SK-N-SH (cell line): Measurements from ENCODE around the gene ETV6. TPM values are rescaled to one million over a fixed set of nuclear protein-coding genes. Genes with fewer than 3 reads are reported as not detected.

Experiments
- CTCF ChIA-PET: fragments of 300-600, 350-600 bp; formaldehyde crosslinking; extraction: SDS; loops from one replicate; lab custom pipeline; 2021; lab: Yijun Ruan, JAX
- POLR2A ChIA-PET: fragments of 350-600 bp; sonication (Branson Sonifier 250); formaldehyde crosslinking; extraction: SDS; loops from one replicate; lab custom pipeline; 2020; ENCODE audit warnings: antibody characterized with exemption, inconsistent platforms; lab: Yijun Ruan, JAX
- DNase-seq: peaks from one replicate; pipeline ENCODE4 v3.0.0; 2012
- H2AFZ ChIP-seq: fragments of 200-600 bp; sonication (generic); 2 replicates; pipeline ENCODE4 v1.8.1; 2016; ENCODE audit warnings: antibody characterized with exemption, mild to moderate bottlenecking, low read depth
- H3F3A ChIP-seq: fragments of 200-600 bp; sonication (generic); replicated peaks from 2 replicates; pipeline ENCODE3; 2016; ENCODE audit warnings: antibody characterized with exemption, mild to moderate bottlenecking; ENCODE audit not compliant: insufficient read depth
- H3K27ac ChIP-seq, 2 experiments: fragments of 200-500 bp in 1 of 2; fragments of 200-600 bp in 1 of 2; sonication (Bioruptor generic) in 1 of 2; sonication (generic), shearing (Covaris generic) in 1 of 2; 2 replicates each; pipeline versions ENCODE4 v1.5.1 to v1.6.1; 2014 to 2016; ENCODE audit warnings: low read depth in 2 of 2, inconsistent platforms in 1 of 2, low read length in 1 of 2, mild to moderate bottlenecking in 1 of 2, mixed read lengths in 1 of 2
- H3K27me3 ChIP-seq: fragments of 200-600 bp; sonication (generic), shearing (Covaris generic); 2 replicates; pipeline ENCODE4 v1.6.1; 2016; ENCODE audit warnings: mixed run types; ENCODE audit not compliant: insufficient read depth
- H3K36me3 ChIP-seq, 2 experiments: fragments of 200-500 bp in 1 of 2; fragments of 200-600 bp in 1 of 2; sonication (Bioruptor generic) in 1 of 2; sonication (generic) in 1 of 2; replicated peaks in 1 of 2; 2 replicates each; pipeline versions ENCODE3 to v1.5.1; 2014 to 2016; ENCODE audit warnings: low read length in 1 of 2, mild to moderate bottlenecking in 1 of 2; ENCODE audit not compliant: insufficient read depth in 2 of 2, control insufficient read depth in 1 of 2
- H3K4me1 ChIP-seq, 2 experiments: fragments of 200-500 bp in 1 of 2; fragments of 200-600 bp in 1 of 2; sonication (Bioruptor generic) in 1 of 2; sonication (generic), shearing (Covaris generic) in 1 of 2; 2 replicates each; pipeline versions ENCODE4 v1.5.1 to v1.6.1; 2014 to 2016; ENCODE audit warnings: low read depth in 1 of 2, low read length in 1 of 2, mixed run types in 1 of 2; ENCODE audit not compliant: insufficient read depth in 2 of 2, control insufficient read depth in 1 of 2
- H3K4me2 ChIP-seq: fragments of 200-600 bp; sonication (generic), shearing (Covaris generic); 2 replicates; pipeline ENCODE4 v1.6.1; 2017; ENCODE audit warnings: mixed run types
- H3K4me3 ChIP-seq, 2 experiments: fragments of 200-500 bp in 1 of 2; fragments of 200-600 bp in 1 of 2; sonication (Bioruptor generic) in 1 of 2; sonication (generic), shearing (Covaris generic) in 1 of 2; 2 replicates each; pipeline versions ENCODE4 v1.5.1 to v1.8.1; 2014 to 2016; ENCODE audit warnings: low read depth in 2 of 2, inconsistent platforms in 1 of 2, low read length in 1 of 2, mild to moderate bottlenecking in 1 of 2, mixed read lengths in 1 of 2, moderate library complexity in 1 of 2
- H3K79me2 ChIP-seq: fragments of 200-600 bp; sonication (generic); 2 replicates; pipeline ENCODE4 v1.8.1; 2017; ENCODE audit warnings: mild to moderate bottlenecking; ENCODE audit not compliant: insufficient read depth
- H3K9ac ChIP-seq: fragments of 200-600 bp; sonication (generic); 2 replicates; pipeline ENCODE4 v1.6.1; 2017; ENCODE audit warnings: mixed run types
- H3K9me2 ChIP-seq: fragments of 200-600 bp; sonication (generic); 2 replicates; pipeline ENCODE4 v1.6.1; 2017; ENCODE audit warnings: mixed run types
- H3K9me3 ChIP-seq: fragments of 200-600 bp; sonication (generic); 2 replicates; pipeline ENCODE4 v1.6.1; 2017; ENCODE audit warnings: mixed run types, mild to moderate bottlenecking, moderate library complexity
- H4K20me1 ChIP-seq: fragments of 200-600 bp; sonication (generic); 2 replicates; pipeline ENCODE4 v1.6.1; 2017; ENCODE audit warnings: mild to moderate bottlenecking, mixed run types; ENCODE audit not compliant: insufficient read depth
- CHD2 ChIP-seq: fragments of 150-350 bp; IDR thresholded peaks from 2 replicates; pipeline ENCODE4 v1.6.1; 2018; ENCODE audit warnings: low read length; ENCODE audit not compliant: partially characterized antibody
- EZH2phosphoT487 ChIP-seq: fragments of 200-600 bp; sonication (generic); IDR thresholded peaks from 2 replicates; pipeline ENCODE4 v1.6.1; 2017; ENCODE audit warnings: low read depth, mixed run types, mild to moderate bottlenecking, antibody characterized with exemption, moderate library complexity, borderline replicate concordance
- FOSL2 ChIP-seq: IDR thresholded peaks from 2 replicates; pipeline ENCODE4 v1.4.0; 2012; ENCODE audit warnings: low read depth, mild to moderate bottlenecking, moderate library complexity, borderline replicate concordance
- GABPA ChIP-seq: IDR thresholded peaks from 2 replicates; pipeline ENCODE4 v1.4.0; 2012; ENCODE audit warnings: low read depth, mild to moderate bottlenecking
- GATA2 ChIP-seq: sonication (generic); formaldehyde crosslinking; IDR thresholded peaks from 2 replicates; pipeline ENCODE4 v1.5.0; 2020; ENCODE audit warnings: mild to moderate bottlenecking, missing genetic modification reagents
- JUND ChIP-seq: IDR thresholded peaks from 2 replicates; pipeline ENCODE4 v1.4.0; 2012
- MAX ChIP-seq: IDR thresholded peaks from 2 replicates; pipeline ENCODE4 v1.4.0; 2012; ENCODE audit warnings: low read depth
- MEF2A ChIP-seq: IDR thresholded peaks from 2 replicates; pipeline ENCODE4 v1.4.0; 2012; ENCODE audit warnings: low read depth, borderline replicate concordance
- NRF1 ChIP-seq: IDR thresholded peaks from 2 replicates; pipeline ENCODE4 v1.6.1; 2012; ENCODE audit warnings: low read depth, mild to moderate bottlenecking, low read length
- PBX3 ChIP-seq: IDR thresholded peaks from 2 replicates; pipeline ENCODE4; 2012
- RAD21 ChIP-seq: IDR thresholded peaks from 2 replicates; pipeline ENCODE4 v1.6.1; 2012; ENCODE audit warnings: mild to moderate bottlenecking, low read length
- REST ChIP-seq: IDR thresholded peaks from 2 replicates; pipeline ENCODE4 v1.6.1; 2012; ENCODE audit warnings: mild to moderate bottlenecking, low read depth, low read length, moderate library complexity
- RXRA ChIP-seq: IDR thresholded peaks from 2 replicates; pipeline ENCODE4 v1.4.0; 2012; ENCODE audit warnings: low read depth, mild to moderate bottlenecking, borderline replicate concordance
- SIN3A ChIP-seq: IDR thresholded peaks from 2 replicates; pipeline ENCODE4 v1.6.1; 2012; ENCODE audit warnings: low read depth, mild to moderate bottlenecking, low read length, moderate library complexity, borderline replicate concordance
- TCF12 ChIP-seq: IDR thresholded peaks from 2 replicates; pipeline ENCODE4 v1.4.0; 2012
- USF1 ChIP-seq: IDR thresholded peaks from 2 replicates; pipeline ENCODE4 v1.4.0; 2012; ENCODE audit warnings: low read depth, borderline replicate concordance
- WGBS: methylation state at CpG from one replicate; pipeline ENCODE4 v1.1.6; 2017; ENCODE audit warnings: low lambda C conversion rate; 5-methylcytosine and 5-hydroxymethylcytosine counted together
- polyA plus RNA-seq, 3 experiments: library from polyadenylated mRNA; depleted of rRNA; stranded (reverse); fragments of >200 nt; gene quantifications; 2 replicates each; pipeline ENCODE4 v1.2.3, GENCODE V29; 2012

Gene ETV6
- polyA plus RNA-seq, 1 of the 3 experiments (the other 2 are of a cell fraction) = 4.0 TPM

GRCh38 chr12:11885261-11886038, 236.0 kb downstream of the ETV6 start:
- Histone ChIP-seq H3K9ac (no peak overlapping the region), H3K79me2 (no peaks in the 10 kb centered on the region), H2AFZ (no peak overlapping the region), H3K36me3 (peaks cover 31 to 39% of the 10 kb centered on the region in 2 experiments), H3F3A (no peaks in the 10 kb centered on the region), H3K9me3 (no peaks in the 10 kb centered on the region), H3K27ac (peak overlapping the region in 1 of 2 experiments; percentile 35; a peak in 2 of 4 replicates), H4K20me1 (no peaks in the 10 kb centered on the region), H3K4me1 (peaks cover 0 to 11% of the 10 kb centered on the region in 2 experiments; a peak in 2 of 4 replicates), H3K27me3 (no peaks in the 10 kb centered on the region), H3K9me2 (no peaks in the 10 kb centered on the region), H3K4me3 (no peak overlapping the region; a peak in 1 of 4 replicates), H3K4me2 (no peak overlapping the region)
- WGBS = 70% methylated on average over 8 of the region's 8 CpGs
- DNase-seq = no peak
- CTCF ChIA-PET = no interaction called here
- TF ChIP-seq MEF2A (no peak), PBX3 (peak; percentile 18; the same call in 1 of the 2 replicates), FOSL2 (peak; percentile 2; the same call in 1 of the 2 replicates)
- POLR2A ChIA-PET = no interaction called here

- no peak overlapping the region for H3K9ac ChIP-seq
- no peak overlapping the region for H3K4me2 ChIP-seq
- H2AFZ ChIP-seq = no peak overlapping the region
- DNase-seq = no peak
- H3K4me3 ChIP-seq = no peak overlapping the region
- H3K36me3 ChIP-seq = peaks cover 37 to 40% of the 10 kb centered on the region in 2 experiments
- TF ChIP-seq CHD2 = no peak
- TF ChIP-seq RXRA = no peak
- TF ChIP-seq REST = no peak
- TF ChIP-seq MAX = no peak
- no peak for TF ChIP-seq NRF1
- no peak for TF ChIP-seq PBX3
- TF ChIP-seq EZH2phosphoT487 = no peak
- no peak for TF ChIP-seq GABPA
- no peak for TF ChIP-seq GATA2
- no peak for TF ChIP-seq JUND
- TF ChIP-seq SIN3A = no peak
- TF ChIP-seq RAD21 = no peak
- TF ChIP-seq USF1 = no peak
- no peak for TF ChIP-seq TCF12
- no peak for TF ChIP-seq MEF2A
- no peaks in the 10 kb centered on the region for H3K79me2 ChIP-seq
- H3K9me2 ChIP-seq = no peaks in the 10 kb centered on the region
- POLR2A ChIA-PET = no interaction called here
- H4K20me1 ChIP-seq = no peaks in the 10 kb centered on the region
- CTCF ChIA-PET = interaction anchor here (0.7 kb wide), 1 partner anchor 333 kb away, joined by 3 read pairs; no protein-coding TSS in a partner anchor
- peaks cover 0 to 11% of the 10 kb centered on the region in 2 experiments; a peak in 2 of 4 replicates for H3K4me1 ChIP-seq
- no peaks in the 10 kb centered on the region for H3F3A ChIP-seq
- no peak overlapping the region for H3K27ac ChIP-seq
- WGBS = 92% methylated on average over 3 of the region's 3 CpGs
- no peaks in the 10 kb centered on the region for H3K9me3 ChIP-seq
- no peaks in the 10 kb centered on the region for H3K27me3 ChIP-seq
Measured at GRCh38 chr12:11886339-11886738, 236.9 kb downstream of the ETV6 start.
